ENCODE results near the gene ERMARD.

The ERMARD gene

DNA sequence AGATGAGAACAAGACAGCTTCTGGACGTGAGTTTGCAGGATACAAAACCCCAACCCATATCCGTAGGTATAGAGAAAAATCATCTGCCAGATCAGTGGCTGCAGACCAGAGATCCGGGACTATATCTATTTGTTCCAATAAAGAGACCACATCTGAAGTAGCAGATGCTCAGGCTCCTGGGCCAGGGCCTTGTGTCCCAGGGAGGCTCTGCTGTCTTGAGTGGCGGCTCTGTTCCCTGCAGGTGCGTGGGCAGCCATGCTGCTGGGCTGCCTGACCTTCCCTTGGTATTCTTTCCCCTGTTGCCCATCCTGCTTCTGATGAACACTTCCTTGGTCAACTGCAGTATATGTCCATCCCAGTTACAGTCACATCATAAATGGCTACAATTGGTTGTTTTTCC lies 34.9 kb downstream of the ERMARD start:
- no peak overlapping the region for H3K27ac Mint-ChIP-seq
- peaks cover 25% of the 10 kb centered on the region for H3K4me1 Mint-ChIP-seq
- ATAC-seq (no peak), DNase-seq (no peak)
- H3K9me3 Mint-ChIP-seq, result peaks cover under 1 to 4% of the 10 kb centered on the region in 2 donors
- no peak overlapping the region for H3K4me3 Mint-ChIP-seq
- peaks cover 28% of the 10 kb centered on the region for H3K27me3 Mint-ChIP-seq

DNA sequence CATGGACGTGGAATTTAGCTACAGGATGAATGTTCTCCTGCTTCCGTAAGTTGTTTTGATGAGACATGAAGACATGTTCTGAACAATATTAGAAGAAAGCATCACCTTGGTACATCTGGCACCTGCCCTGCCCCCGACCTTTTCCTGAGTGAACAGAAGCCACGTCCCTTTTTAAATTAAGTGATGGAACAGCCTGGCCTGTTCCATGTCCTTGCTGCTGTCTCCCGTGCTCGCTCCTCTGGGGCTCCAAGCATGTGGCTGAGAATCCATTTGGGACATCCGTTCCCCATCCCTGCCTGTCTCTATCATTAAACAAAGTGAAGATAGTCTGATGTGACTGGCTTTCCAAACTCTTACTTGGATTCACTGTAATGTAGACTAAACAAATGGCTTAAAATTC lies 36.4 kb downstream of the ERMARD start:
- peaks cover 27% of the 10 kb centered on the region for H3K4me1 Mint-ChIP-seq
- H3K9me3 Mint-ChIP-seq, result peaks cover 0 to 4% of the 10 kb centered on the region in 2 donors
- H3K27me3 Mint-ChIP-seq, result peaks cover 42% of the 10 kb centered on the region
- ATAC-seq (no peak), DNase-seq (no peak)
- no peak overlapping the region for H3K27ac Mint-ChIP-seq
- no peak overlapping the region for H3K4me3 Mint-ChIP-seq

DNA sequence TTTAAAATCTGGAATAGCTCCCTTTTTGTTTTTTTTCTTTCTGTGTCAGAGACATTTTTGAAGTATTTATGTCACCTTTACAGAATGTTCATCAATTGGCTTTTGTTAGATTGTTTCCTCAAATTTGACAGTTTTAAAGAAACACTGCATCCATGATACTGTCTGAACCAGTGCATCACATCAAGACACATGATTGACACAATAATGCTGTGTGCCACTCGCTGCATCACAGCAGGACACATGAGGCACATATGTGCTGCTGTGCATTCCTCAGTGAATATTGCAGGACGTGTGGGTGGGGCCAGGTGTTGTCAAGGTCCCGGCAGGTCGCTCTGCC lies 37.4 kb downstream of the ERMARD start:
- ATAC-seq (no peak), DNase-seq (no peak)
- H3K27ac Mint-ChIP-seq, result no peak overlapping the region
- peaks cover 0 to under 1% of the 10 kb centered on the region in 2 donors for H3K9me3 Mint-ChIP-seq
- H3K4me3 Mint-ChIP-seq, result no peak overlapping the region
- H3K4me1 Mint-ChIP-seq, result peaks cover 27% of the 10 kb centered on the region
- H3K27me3 Mint-ChIP-seq, result peaks cover 52% of the 10 kb centered on the region

DNA sequence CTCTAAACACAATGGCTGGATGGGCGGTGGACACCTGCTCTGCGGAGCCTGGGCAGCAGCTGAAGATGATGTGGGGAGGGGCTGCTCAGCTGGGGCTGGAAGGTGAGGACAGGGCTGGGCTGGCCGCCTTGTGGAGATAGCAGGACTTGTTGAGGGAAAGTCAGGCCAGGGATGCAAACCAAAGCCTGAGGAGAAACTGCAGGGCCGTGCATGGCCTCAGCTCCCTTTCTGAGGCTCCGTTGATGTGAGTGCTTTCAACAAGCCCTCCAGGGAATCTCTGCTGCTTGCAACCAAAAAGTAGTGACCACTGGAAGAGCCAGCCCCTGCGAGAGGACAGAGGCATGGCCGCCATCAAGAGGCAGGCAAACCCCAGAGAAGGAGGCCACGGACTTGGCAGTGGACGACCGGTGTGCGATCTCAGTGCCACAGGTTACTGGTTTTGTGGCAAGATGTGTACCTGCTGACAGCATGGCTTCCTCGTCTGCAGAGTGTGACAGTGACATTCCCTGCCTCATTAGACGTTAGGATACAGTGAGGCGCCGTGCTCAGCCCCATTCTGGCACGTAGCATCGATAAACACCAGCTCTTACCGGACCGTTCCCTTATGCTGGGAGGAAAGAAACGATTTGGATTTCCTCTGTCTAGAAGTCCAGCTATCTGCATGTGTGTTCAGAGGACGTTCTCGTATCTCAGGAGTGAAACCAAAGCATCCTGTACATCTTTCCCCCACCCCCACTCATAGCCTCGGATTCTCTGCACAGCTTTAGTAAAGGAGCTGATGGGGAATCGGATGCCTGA lies 37.9 kb downstream of the ERMARD start:
- Mint-ChIP-seq H3K27ac (no peak overlapping the region), H3K4me1 (peaks cover 27% of the 10 kb centered on the region), H3K4me3 (peak overlapping the region; percentile 83 to 88), H3K9me3 (no peaks in the 10 kb centered on the region), H3K27me3 (peaks cover 58% of the 10 kb centered on the region)
- ATAC-seq, result no peak
- DNase-seq, result no peak

DNA sequence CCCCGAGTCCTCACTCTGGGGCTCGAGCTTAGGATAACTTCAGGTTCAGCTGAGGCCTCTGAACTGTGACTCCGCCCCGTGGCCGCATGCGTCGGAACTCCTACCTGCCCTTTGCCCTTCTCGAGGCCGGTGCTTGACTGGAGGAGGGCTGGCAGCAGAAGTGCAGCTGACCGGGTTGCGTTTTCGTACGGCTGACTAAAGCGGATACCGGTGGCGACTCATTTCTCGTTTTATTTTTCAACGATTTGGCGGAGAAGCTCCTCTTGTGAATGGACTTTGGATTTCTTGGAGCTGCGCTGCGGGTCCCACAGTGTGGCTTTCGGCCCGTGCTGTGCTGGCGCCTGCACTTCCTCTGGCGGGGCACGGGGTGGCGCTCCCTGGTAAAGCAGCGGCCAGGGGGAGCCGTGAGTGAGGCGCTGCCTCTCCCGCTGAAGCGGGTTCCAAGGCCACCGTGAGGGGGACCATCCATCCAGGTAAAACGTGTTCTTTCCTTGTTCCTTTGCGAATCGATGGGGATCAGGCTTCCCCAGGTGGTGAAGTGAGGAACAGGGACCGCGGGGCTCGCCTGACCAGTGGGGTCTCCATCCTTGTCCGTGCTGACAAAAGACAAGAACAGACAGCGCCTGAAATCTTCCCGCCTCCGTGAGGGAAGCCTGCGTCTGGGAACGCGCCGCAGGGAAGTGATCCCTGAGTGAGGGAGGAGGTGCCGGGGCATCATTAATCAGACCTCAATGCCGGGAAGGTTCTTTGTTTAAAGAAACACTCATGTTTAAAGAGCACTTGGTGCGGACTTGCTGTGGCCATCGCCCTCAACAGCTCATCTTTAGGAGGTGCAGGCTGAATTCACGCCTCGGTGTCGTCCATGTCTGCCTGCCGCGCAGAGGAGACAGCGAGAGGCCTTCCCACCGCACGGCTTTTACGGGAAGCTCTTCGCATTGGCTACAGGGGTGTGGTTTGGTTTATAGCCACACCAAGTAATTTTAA lies 38.8 kb downstream of the ERMARD start:
- peak; percentile 78 to 80 for DNase-seq
- Mint-ChIP-seq H3K27ac (peak overlapping the region; percentile 16 to 34), H3K27me3 (peaks cover 67% of the 10 kb centered on the region), H3K9me3 (no peaks in the 10 kb centered on the region), H3K4me3 (peak overlapping the region; percentile 83 to 88), H3K4me1 (peaks cover 27% of the 10 kb centered on the region)
- peak; percentile 97 for ATAC-seq

DNA sequence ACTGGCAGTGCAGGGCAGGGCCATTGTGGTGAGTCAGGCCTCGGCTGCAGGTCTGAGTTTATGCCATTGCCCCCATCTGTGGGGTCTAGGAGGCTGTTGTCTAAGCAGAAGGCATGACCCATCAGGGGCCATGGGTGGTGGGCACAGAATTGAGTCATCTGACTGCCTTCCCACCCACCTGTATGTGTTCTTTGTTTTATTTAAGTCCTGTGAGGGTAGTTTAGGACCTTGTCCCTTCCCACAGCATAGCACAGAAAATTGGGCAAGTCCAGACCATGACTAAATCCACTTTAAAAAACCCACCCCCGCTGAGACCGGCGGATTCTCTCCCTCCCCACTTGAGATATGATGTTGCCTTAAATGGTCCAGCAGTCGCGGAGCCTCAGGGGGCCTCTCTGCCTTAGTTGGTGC lies 40.3 kb downstream of the ERMARD start:
- no peaks in the 10 kb centered on the region for H3K9me3 Mint-ChIP-seq
- H3K4me1 Mint-ChIP-seq, result peaks cover 27% of the 10 kb centered on the region
- H3K4me3 Mint-ChIP-seq, result no peak overlapping the region
- peak in 1 of 2 donors; percentile 3 for DNase-seq
- ATAC-seq, result no peak
- peaks cover 82% of the 10 kb centered on the region for H3K27me3 Mint-ChIP-seq
- no peak overlapping the region for H3K27ac Mint-ChIP-seq

DNA sequence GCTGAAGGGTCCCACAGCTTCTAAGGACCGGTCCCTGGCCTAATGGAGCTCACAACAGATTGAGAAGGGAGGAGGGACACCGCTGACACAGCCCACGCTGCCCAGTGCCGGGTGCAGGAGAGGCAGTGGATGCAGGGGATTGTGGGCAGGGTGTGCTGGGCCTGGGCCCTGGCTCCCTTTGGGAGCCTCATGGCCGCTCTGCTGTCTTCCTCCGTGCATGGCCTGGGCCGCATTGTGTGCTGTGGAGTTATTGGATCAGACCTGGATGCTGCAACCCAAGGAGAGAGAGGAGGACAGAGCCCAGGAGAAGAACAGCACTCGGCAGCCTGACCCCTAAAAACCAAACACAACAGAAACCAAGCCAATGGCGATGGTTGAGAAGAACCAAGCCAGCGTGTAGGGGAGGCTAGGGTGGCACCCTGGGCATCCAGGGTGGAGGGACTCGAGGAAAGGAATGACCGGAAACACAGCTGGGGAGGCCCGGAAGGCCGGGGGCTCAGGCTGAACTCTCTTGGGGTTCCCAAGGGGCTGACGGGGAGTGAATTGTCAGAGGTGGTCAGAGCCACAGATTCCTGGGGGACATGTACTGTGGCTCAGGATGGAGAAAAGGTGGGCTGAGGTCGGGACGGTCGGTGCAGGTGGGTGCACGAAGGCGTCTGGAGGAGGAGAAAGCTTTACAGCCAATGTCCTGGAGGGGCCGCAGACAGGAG lies 41.0 kb downstream of the ERMARD start:
- Mint-ChIP-seq H3K4me3 (no peak overlapping the region), H3K9me3 (no peaks in the 10 kb centered on the region), H3K27me3 (peaks cover 89% of the 10 kb centered on the region), H3K4me1 (peaks cover 27% of the 10 kb centered on the region), H3K27ac (no peak overlapping the region)
- DNase-seq (no peak), ATAC-seq (no peak)

DNA sequence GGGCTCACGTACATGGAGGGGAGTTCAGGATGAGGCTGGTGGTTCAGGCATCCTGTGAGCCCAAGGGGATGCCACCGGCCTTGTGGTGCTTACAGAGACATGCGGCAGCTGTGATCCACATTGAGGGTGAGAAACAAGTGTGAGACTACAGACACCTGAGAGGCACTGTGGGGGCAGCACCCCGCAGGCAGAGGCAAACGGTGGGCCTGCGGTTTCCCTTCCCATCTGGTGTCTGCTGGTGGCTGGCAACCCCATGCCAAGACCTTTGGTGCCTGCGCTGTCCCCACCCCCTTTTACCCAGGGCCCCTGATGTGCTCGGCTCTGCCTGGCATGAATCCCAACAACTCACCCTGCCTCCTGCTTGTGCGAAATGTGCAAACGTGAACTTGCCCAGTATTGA lies 42.0 kb downstream of the ERMARD start:
- Mint-ChIP-seq H3K9me3 (no peaks in the 10 kb centered on the region), H3K4me1 (peaks cover 27% of the 10 kb centered on the region), H3K27ac (no peak overlapping the region), H3K4me3 (no peak overlapping the region), H3K27me3 (peaks cover 96% of the 10 kb centered on the region)
- DNase-seq (peak in 1 of 2 donors; percentile 4), ATAC-seq (no peak)

DNA sequence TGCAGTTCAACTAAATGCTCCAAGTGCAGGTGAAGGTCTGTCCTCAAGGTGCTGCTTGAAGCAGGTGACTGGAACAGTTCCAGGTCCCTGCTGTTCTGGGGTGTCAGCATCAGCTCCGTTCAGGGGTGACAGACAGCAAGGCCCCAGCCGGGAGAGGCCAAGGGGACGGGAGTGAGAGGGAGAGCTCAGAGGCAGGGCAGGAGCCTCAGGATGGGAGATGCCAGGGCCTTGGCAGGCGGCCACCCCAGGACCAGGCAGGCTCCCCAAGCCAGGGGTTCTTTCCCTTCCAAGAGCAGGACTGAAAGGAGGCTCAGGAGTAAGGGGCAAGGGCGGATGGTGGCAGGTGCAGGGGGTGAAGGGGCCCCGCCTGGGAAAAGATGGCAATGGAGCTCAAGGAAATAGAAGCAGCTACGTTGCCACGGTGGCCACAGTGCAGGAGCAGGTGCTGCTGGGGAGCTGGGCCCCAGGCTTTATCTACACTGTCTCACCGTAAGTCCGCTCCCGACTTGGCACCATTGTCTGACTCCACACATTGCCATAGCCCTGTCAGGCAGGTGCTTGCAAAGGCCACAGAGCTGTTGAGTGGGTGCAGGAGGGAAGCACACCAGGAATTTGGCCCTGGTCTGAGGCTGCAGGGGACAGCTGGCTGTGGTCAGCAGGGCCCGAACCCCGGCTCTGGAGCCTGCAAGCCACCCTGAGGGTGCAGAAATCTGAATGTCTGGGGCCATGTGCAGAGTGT lies 43.1 kb downstream of the ERMARD start:
- H3K27me3 Mint-ChIP-seq, result peaks cover 98% of the 10 kb centered on the region
- H3K4me1 Mint-ChIP-seq, result peaks cover 21% of the 10 kb centered on the region
- ATAC-seq, result no peak
- no peak overlapping the region for H3K4me3 Mint-ChIP-seq
- DNase-seq, result peak in 1 of 2 donors; percentile 2
- H3K9me3 Mint-ChIP-seq, result no peaks in the 10 kb centered on the region
- no peak overlapping the region for H3K27ac Mint-ChIP-seq

DNA sequence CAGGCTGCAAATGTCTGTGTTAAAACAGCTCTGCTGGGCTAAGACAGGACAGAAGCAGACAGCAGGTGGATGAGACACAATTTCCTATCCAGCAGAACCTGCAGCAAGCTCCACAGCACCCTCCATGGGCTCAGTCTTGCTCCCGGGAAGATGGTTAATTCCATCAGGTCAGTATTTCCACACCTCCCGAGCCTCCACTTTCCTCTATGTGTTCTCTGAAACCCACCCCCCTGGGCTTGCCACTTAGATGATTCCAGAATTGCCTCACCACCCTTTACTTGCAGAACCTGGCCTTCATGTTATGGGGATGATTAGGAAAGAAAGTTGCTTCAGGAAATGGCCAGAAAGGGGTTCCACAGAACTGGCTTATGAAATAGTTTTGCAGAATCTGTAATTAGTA lies 43.8 kb downstream of the ERMARD start:
- H3K4me1 Mint-ChIP-seq, result peaks cover 14% of the 10 kb centered on the region
- H3K9me3 Mint-ChIP-seq, result no peaks in the 10 kb centered on the region
- H3K27ac Mint-ChIP-seq, result peak overlapping the region in 1 of 2 donors; percentile 27
- no peak overlapping the region for H3K4me3 Mint-ChIP-seq
- ATAC-seq, result no peak
- peaks cover 91% of the 10 kb centered on the region for H3K27me3 Mint-ChIP-seq
- no peak for DNase-seq

DNA sequence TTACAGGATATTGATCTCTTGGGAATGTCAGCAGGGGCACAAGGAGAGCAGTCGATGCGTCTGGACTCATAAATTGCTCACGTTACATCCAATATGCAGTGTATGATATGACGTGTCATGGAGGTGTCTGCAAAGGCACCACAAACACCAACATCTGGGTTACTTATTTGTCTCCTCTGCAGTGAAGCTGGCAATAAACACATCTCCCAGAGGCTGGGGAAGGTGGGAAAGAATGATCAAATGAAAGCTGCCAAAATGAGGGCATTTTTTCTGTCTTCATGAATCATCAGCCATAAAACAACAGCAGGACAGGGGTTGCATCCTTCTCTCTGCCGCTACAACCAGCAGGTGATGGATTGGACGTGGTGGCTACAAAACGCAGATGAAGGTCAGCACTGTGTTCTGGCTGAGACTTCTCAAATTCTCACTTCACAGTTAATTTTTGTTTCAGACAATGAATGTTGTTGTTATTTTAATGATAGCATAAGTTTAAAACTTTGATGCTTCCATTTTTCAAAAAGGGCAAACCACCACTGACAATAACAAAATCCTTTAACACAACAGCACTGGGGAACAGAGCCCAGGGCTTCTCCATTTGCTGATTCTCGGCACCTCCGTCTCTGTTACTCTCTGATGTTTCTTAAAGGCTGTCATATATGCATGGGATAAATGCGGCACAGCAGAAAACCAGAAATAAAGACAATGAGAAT lies 47.5 kb downstream of the ERMARD start:
- no peak for ATAC-seq
- Mint-ChIP-seq H3K9me3 (no peaks in the 10 kb centered on the region), H3K27me3 (peaks cover 71% of the 10 kb centered on the region), H3K4me3 (no peak overlapping the region), H3K27ac (no peak overlapping the region), H3K4me1 (peaks cover 13% of the 10 kb centered on the region)
- no peak for DNase-seq

DNA sequence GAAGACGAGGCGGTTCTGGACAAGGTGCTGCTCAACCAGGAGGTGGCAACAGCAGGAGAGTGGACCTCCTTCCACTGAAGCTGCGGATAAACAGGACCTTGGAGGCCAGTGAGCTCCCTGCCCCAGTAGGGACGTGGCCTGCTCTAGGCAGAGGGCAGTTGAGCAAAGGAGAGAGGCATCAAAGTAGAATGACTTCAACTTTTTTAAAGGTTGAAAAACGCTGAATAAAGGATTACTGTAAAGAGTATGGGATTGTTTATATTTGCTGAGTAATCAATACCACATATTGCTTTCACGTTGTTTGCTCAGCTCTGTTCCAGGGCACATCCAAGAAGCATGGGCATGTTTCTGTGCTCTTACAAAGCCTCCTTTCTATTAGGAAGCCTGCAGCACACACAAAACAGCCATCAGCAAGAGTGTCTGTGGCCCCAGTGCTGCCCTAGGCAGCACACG lies 48.1 kb downstream of the ERMARD start:
- peaks cover 71% of the 10 kb centered on the region for H3K27me3 Mint-ChIP-seq
- H3K4me3 Mint-ChIP-seq, result no peak overlapping the region
- H3K9me3 Mint-ChIP-seq, result no peaks in the 10 kb centered on the region
- ATAC-seq (no peak), DNase-seq (no peak)
- no peak overlapping the region for H3K27ac Mint-ChIP-seq
- H3K4me1 Mint-ChIP-seq, result peaks cover 18% of the 10 kb centered on the region

DNA sequence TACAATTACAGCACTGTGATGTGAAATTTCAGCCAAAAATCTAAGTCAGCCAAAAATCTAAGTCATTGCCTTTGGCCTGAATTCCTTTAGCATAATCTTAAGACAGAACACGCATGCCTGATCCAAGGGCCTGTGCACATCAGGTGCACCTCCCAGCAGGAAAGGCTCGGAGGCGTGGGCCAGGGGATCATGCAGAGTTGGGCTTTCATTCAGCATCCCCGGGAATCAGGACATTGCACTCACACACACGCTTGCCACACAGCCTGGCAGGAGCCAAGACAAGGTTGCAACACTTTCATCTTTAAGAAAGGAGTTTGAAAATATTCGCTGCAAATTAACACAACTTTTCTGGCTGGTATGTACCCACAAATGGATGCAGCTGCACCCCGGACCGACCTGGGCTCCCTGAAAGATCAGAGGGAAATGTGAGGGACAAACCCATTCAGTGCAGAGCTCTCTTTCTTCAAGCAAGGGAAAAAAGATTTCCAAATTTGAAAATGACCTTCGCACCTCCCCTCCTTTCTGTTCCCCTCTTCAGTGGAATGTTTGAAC lies 48.8 kb downstream of the ERMARD start:
- Mint-ChIP-seq H3K4me1 (peaks cover 25% of the 10 kb centered on the region), H3K9me3 (no peaks in the 10 kb centered on the region), H3K27me3 (peaks cover 71% of the 10 kb centered on the region), H3K27ac (no peak overlapping the region), H3K4me3 (no peak overlapping the region)
- ATAC-seq (no peak), DNase-seq (no peak)

DNA sequence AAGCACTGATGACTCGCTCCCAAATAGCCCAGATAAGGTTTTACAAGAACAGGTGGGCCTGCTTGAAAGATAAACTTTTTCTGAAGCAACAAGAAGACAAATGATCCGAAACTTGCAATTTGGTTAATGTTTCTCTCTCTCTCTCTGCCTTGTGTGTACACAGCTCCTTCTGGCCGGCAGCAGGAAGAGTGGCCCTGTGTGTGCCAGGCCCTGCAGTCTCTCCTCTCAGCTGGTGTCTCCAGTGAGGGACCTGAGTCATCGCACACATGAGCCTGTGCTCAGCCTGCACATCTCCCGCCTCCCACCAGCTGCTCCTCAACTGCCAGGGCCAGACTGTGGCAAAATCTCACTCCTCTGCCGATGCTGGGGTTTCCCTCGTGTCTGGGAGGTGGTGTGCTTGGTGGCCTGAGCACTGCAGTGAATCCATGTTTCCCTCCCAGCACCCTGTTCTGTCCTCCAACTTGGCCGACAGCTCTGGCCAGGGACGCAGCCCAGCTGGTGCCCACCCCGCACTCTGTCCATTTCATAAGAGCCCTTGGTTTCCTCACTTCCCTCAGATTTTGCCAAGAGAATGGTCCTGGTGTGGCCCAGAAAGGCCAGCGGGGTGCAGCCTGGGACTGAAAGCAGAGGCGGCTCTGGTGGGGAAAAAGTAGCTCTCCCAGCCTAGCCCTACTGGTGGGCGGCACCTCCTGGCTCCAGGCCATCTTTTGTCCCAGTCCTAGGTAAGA lies 49.4 kb downstream of the ERMARD start:
- Mint-ChIP-seq H3K9me3 (no peaks in the 10 kb centered on the region), H3K27me3 (peaks cover 71% of the 10 kb centered on the region), H3K4me1 (peaks cover 32% of the 10 kb centered on the region), H3K4me3 (no peak overlapping the region), H3K27ac (no peak overlapping the region)
- no peak for ATAC-seq
- DNase-seq, result no peak

All from stimulated activated naive CD8-positive, alpha-beta T cell treated with anti-CD3 and anti-CD28 coated beads, Interleukin-15, amount 100 ng/mL, for 72 hours (primary cell).